Mesenchymal stem cell (in vitro differentiated cells and primary cell): ENCODE data around the gene ATP8B3.

ENCODE experiments used
- DNase-seq: peaks from one replicate; pipeline ENCODE4 v3.0.0-alpha.2; 2013
- H2AFZ ChIP-seq: one replicate; pipeline ENCODE4 v1.6.1; 2013; ENCODE audit warnings: low read depth, mild to moderate bottlenecking, control low read depth, inconsistent platforms, low read length, moderate library complexity
- H2AK5ac ChIP-seq: 2 replicates; pipeline ENCODE4 v1.6.1; 2013; ENCODE audit warnings: low read length, moderate library complexity, mild to moderate bottlenecking, inconsistent platforms; ENCODE audit not compliant: severe bottlenecking
- H2BK120ac ChIP-seq: one replicate; pipeline ENCODE4 v1.6.1; 2013; ENCODE audit warnings: low read depth, mild to moderate bottlenecking, inconsistent platforms, low read length, moderate library complexity
- H2BK12ac ChIP-seq, 2 experiments: one replicate each; pipeline ENCODE4 v1.6.1; 2013; ENCODE audit warnings: inconsistent platforms in 2 of 2, low read length in 2 of 2, mild to moderate bottlenecking in 2 of 2, moderate library complexity in 2 of 2, control low read depth in 1 of 2
- H2BK15ac ChIP-seq: one replicate; pipeline ENCODE4 v1.6.1; 2013; ENCODE audit warnings: mild to moderate bottlenecking, low read depth, inconsistent platforms; ENCODE audit not compliant: poor library complexity, severe bottlenecking
- H2BK5ac ChIP-seq: 2 replicates; pipeline ENCODE4 v1.6.1; 2013; ENCODE audit warnings: low read depth, mild to moderate bottlenecking, low read length, control low read depth, inconsistent platforms; ENCODE audit not compliant: poor library complexity, severe bottlenecking
- H3K14ac ChIP-seq, 2 experiments: one replicate each; pipeline ENCODE4 v1.6.1; 2013; ENCODE audit warnings: inconsistent platforms in 2 of 2, low read length in 2 of 2, control low read depth in 1 of 2, mild to moderate bottlenecking in 1 of 2, moderate library complexity in 1 of 2
- H3K18ac ChIP-seq, 2 experiments: one replicate each; pipeline ENCODE4 v1.6.1; 2013; ENCODE audit warnings: inconsistent platforms in 2 of 2, low read length in 2 of 2, control low read depth in 1 of 2, low read depth in 1 of 2, mild to moderate bottlenecking in 1 of 2
- H3K23ac ChIP-seq, 2 experiments: one replicate each; pipeline ENCODE4 v1.6.1; 2013; ENCODE audit warnings: inconsistent platforms in 2 of 2, low read length in 2 of 2, mild to moderate bottlenecking in 2 of 2, moderate library complexity in 2 of 2, control low read depth in 1 of 2
- H3K27ac ChIP-seq: 2 replicates; pipeline ENCODE4 v1.5.1; 2013; ENCODE audit warnings: mild to moderate bottlenecking, moderate library complexity, low read length, control low read depth, inconsistent platforms; ENCODE audit not compliant: poor library complexity, severe bottlenecking
- H3K27me3 ChIP-seq, 2 experiments: 2 replicates each; pipeline versions ENCODE4 v1.6.1 to v1.7.0; 2013; ENCODE audit warnings: low read length in 2 of 2, mild to moderate bottlenecking in 2 of 2, moderate library complexity in 2 of 2, control low read depth in 1 of 2, inconsistent platforms in 1 of 2; ENCODE audit not compliant: control insufficient read depth in 1 of 2, insufficient read depth in 1 of 2
- H3K36me3 ChIP-seq, 2 experiments: 2 replicates each; pipeline versions ENCODE4 v1.6.1 to v1.7.0; 2013; ENCODE audit warnings: low read length in 2 of 2, control low read depth in 1 of 2, inconsistent platforms in 1 of 2, low read depth in 1 of 2, mild to moderate bottlenecking in 1 of 2; ENCODE audit not compliant: insufficient read depth in 2 of 2, control insufficient read depth in 1 of 2
- H3K4ac ChIP-seq, 2 experiments: one replicate each; pipeline ENCODE4 v1.6.1; 2013; ENCODE audit warnings: inconsistent platforms in 2 of 2, low read length in 2 of 2, mild to moderate bottlenecking in 2 of 2, moderate library complexity in 2 of 2, control low read depth in 1 of 2, low read depth in 1 of 2
- H3K4me1 ChIP-seq: 2 replicates; pipeline ENCODE4 v1.6.1; 2013; ENCODE audit warnings: low read depth, low read length, control low read depth; ENCODE audit not compliant: control insufficient read depth, insufficient read depth
- H3K4me2 ChIP-seq: 2 replicates; pipeline ENCODE4 v1.6.1; 2013; ENCODE audit warnings: low read length, mild to moderate bottlenecking, inconsistent platforms; ENCODE audit not compliant: poor library complexity, severe bottlenecking
- H3K4me3 ChIP-seq, 2 experiments: 2 replicates each; pipeline versions ENCODE4 v1.5.1 to v1.7.0; 2013; ENCODE audit warnings: low read length in 2 of 2, mild to moderate bottlenecking in 2 of 2, control low read depth in 1 of 2, low read depth in 1 of 2; ENCODE audit not compliant: insufficient read depth in 1 of 2
- H3K79me1 ChIP-seq: replicated peaks from 2 replicates; pipeline ENCODE4 v1.6.1; 2013; ENCODE audit warnings: mild to moderate bottlenecking, control low read depth, low read length, inconsistent platforms; ENCODE audit not compliant: poor library complexity, severe bottlenecking
- H3K9ac ChIP-seq: 2 replicates; pipeline ENCODE4 v1.7.0; 2013; ENCODE audit warnings: mild to moderate bottlenecking, low read length, moderate library complexity
- H3K9me3 ChIP-seq: 2 replicates; pipeline ENCODE4 v1.7.0; 2013; ENCODE audit warnings: mild to moderate bottlenecking, low read length; ENCODE audit not compliant: control insufficient read depth
- H4K8ac ChIP-seq: one replicate; pipeline ENCODE4 v1.6.1; 2013; ENCODE audit warnings: inconsistent platforms, mild to moderate bottlenecking, low read length, moderate library complexity
- H4K91ac ChIP-seq: one replicate; pipeline ENCODE4 v1.6.1; 2013; ENCODE audit warnings: mild to moderate bottlenecking, low read length, inconsistent platforms
- WGBS: methylation state at CpG from one replicate; pipeline ENCODE4 v1.1.7; 2013; ENCODE audit warnings: mixed read lengths; 5-methylcytosine and 5-hydroxymethylcytosine counted together

ATP8B3 gene

GRCh38 chr19:1736927-1737326 lies 75.1 kb downstream of the ATP8B3 start:
- Histone ChIP-seq H3K79me1 (no peaks in the 10 kb centered on the region), H3K18ac (no peak overlapping the region), H2BK120ac (no peak overlapping the region), H3K4me2 (no peak overlapping the region), H3K27me3 (peaks cover 43 to 72% of the 10 kb centered on the region in 2 experiments), H3K23ac (no peak overlapping the region), H3K4ac (no peak overlapping the region), H3K27ac (no peak overlapping the region), H3K14ac (no peak overlapping the region), H2AFZ (no peak overlapping the region), H2BK15ac (no peak overlapping the region), H2BK12ac (no peak overlapping the region), H3K36me3 (no peaks in the 10 kb centered on the region), H4K91ac (no peak overlapping the region), H3K9ac (no peak overlapping the region), H3K9me3 (peaks cover 8% of the 10 kb centered on the region), H3K4me1 (no peaks in the 10 kb centered on the region), H2BK5ac (no peak overlapping the region), H4K8ac (no peak overlapping the region), H3K4me3 (no peak overlapping the region), H2AK5ac (no peak overlapping the region)
- 63% methylated on average over 22 of the region's 22 CpGs for WGBS
- no peak for DNase-seq

- Histone ChIP-seq H3K9ac (no peak overlapping the region), H2BK120ac (no peak overlapping the region), H3K36me3 (no peaks in the 10 kb centered on the region), H2BK12ac (no peak overlapping the region), H3K23ac (no peak overlapping the region), H2AFZ (no peak overlapping the region), H3K4me2 (no peak overlapping the region), H3K9me3 (peaks cover 8% of the 10 kb centered on the region), H2BK15ac (no peak overlapping the region), H2AK5ac (no peak overlapping the region), H2BK5ac (no peak overlapping the region), H3K14ac (no peak overlapping the region), H3K4me3 (no peak overlapping the region), H3K18ac (no peak overlapping the region), H3K4ac (no peak overlapping the region), H3K27me3 (peaks cover 43 to 72% of the 10 kb centered on the region in 2 experiments), H3K27ac (no peak overlapping the region), H4K8ac (no peak overlapping the region), H3K79me1 (no peaks in the 10 kb centered on the region), H4K91ac (no peak overlapping the region), H3K4me1 (no peaks in the 10 kb centered on the region)
- WGBS: 58% methylated on average over 2 of the region's 3 CpGs
- no peak for DNase-seq
Observed at GRCh38 chr19:1736280-1736679, 75.8 kb downstream of the ATP8B3 start.

DNA sequence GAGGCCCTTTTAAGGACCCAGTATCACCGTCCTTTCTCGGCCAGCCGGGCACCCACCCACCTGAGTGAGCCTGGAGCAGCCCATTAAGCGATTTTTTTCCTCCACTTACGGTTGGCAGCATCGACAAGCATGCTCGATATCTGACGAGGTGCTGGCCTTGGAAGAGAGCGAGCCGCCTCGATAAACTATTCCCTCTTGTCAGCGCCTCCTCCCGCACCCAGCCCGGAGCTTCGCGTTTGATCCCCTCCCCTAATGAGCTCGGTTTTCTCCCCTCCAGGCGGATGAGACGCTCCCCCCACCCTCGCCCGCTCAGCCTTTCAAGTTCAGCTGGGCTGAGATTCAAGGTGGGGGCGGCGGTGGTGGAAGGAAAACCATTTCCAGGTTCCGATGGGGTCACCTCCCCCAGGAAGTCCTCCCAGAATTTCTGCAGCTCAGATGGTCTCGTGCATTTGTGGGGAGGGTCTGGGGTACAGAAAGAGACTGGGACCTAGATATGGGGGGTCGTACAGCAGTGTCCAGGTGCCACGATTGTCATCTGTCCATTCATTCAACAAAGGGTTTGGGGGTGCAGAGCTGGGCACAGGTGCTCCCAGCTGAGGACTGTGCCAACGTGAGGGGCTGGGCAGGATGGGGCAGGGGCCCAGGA lies 77.6 kb downstream of the ATP8B3 start:
- peaks cover 35 to 72% of the 10 kb centered on the region in 2 experiments for H3K27me3 ChIP-seq
- H3K18ac ChIP-seq: no peak overlapping the region
- no peak overlapping the region for H3K4me3 ChIP-seq
- no peak overlapping the region for H3K27ac ChIP-seq
- H2BK5ac ChIP-seq: no peak overlapping the region
- no peak overlapping the region for H3K4ac ChIP-seq
- H3K9ac ChIP-seq: no peak overlapping the region
- no peaks in the 10 kb centered on the region for H3K36me3 ChIP-seq
- no peak overlapping the region for H4K8ac ChIP-seq
- no peaks in the 10 kb centered on the region for H3K79me1 ChIP-seq
- no peaks in the 10 kb centered on the region for H3K9me3 ChIP-seq
- no peak overlapping the region for H4K91ac ChIP-seq
- H2AK5ac ChIP-seq: no peak overlapping the region
- no peak overlapping the region for H2BK120ac ChIP-seq
- H3K14ac ChIP-seq: no peak overlapping the region
- H3K4me1 ChIP-seq: no peaks in the 10 kb centered on the region
- no peak overlapping the region for H3K23ac ChIP-seq
- H2BK15ac ChIP-seq: no peak overlapping the region
- no peak overlapping the region for H3K4me2 ChIP-seq
- WGBS: 44% methylated on average over 28 of the region's 28 CpGs
- no peak overlapping the region for H2AFZ ChIP-seq
- no peak for DNase-seq
- no peak overlapping the region for H2BK12ac ChIP-seq
